Kidney tubule cell (primary cell): ENCODE results near the gene PGA5.
A peak's percentile ranks its signal among the peaks of the same experiment; 100 is the strongest.

Experiments used
- DNase-seq: peaks from one replicate; pipeline ENCODE4 v3.0.0-alpha.2; 2018; ENCODE audit warnings: low spot score

Gene PGA5

DNA sequence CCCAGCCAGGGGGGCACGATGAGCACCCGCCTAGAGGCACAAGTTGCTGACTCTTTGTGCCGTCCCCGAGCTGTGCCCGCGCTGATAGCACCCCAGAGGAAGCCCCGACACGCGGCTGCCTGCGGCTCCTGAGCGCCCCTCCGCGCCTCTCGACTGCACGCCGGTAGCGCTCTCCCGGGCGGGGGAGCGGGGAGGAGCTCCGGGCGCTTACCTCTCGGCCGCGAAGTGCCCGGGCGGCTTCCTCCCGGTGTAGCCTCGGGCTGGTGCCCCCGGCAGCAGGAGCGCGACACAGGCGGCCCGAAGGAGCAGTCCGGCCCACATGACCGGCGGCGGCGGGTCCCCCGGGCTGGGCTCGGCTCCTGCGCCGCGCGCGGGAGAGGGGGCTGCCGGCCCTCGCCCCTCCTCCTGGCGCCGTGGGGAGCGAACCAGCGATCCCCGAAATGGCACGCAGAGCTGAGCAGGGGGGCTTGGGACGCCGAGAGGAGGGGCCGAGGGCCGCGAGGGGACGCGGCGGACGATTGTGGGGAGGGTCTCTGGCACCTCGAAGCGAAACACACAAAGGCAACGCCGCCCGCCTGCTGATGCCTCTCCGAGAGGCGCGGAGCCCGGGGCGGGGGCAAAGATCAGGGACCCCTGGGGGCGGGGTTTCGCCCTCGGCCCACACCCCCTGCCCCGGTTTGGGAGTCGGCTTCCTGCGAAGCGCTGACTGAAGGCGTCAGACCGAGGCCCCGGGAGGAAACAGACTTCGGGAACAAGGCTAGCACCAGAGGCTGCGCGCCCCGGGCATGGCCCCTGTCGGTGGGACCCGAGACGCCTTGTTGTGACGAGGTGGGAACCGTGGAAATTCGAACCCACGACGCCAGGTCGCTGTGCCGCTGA lies 54.0 kb downstream of the PGA5 start, which contains the start of gene VWCE:
VWCE (minus strand) TSS at position 600 of the 879 bp plus-strand sequence; CDS start at position 321, 279 bp downstream.
- peak; percentile 70 for DNase-seq

DNA sequence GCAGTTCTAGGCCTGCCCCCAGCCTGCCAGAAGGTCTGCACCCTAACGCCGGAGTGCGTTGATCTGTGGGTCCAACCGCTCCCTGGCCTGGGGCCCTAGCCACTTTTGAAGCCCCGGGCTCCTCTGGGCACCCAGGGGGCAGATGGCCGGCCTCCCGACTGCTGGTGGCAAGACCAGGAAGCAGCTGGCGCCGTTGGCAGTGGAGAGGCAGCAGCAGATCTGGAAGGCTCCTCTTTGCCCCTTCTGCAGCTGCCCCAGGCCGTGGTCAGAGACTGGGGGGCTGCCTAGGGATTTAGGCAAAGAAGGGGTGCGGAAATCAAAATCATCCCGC lies 54.6 kb downstream of the PGA5 start:
- no peak for DNase-seq

DNA sequence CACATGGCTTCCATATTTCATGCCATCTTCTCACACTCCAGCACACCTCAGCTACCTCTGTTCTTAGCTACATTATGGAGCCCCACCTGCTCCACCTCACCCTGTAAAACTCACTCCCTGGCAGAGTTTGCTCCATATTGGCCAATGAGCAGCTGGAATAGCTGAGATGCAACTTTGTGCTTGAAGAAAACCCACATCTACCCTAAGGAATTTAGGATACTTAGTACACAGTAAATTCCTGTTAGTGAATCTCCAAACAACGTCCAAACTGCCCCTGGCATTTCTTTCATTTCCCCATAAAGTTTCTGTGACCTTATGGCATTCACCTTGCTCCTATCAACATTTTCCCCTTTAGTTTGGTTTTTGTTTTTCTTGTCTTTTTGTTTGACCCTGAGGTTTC lies 56.4 kb downstream of the PGA5 start:
- no peak for DNase-seq

DNA sequence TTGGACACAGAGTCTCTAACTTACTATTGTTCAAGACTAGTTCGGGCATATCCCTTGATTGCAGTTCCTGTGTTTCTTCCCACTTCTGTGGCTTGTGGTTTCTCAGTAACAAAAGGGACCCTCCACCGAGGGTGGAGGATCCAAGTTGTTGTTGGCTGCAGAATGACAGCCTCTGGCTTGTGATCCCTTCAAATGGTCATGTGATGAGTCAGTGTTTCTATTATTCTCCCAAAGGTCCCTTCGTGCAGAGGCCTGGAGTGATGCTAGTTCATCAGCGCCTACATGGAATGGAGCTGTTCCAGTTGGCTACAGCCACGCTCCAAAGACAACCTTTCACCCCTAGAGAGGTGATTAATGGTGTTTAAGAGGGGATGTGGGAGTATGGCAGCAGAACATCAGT lies 56.8 kb downstream of the PGA5 start:
- DNase-seq: peak; percentile 91

DNA sequence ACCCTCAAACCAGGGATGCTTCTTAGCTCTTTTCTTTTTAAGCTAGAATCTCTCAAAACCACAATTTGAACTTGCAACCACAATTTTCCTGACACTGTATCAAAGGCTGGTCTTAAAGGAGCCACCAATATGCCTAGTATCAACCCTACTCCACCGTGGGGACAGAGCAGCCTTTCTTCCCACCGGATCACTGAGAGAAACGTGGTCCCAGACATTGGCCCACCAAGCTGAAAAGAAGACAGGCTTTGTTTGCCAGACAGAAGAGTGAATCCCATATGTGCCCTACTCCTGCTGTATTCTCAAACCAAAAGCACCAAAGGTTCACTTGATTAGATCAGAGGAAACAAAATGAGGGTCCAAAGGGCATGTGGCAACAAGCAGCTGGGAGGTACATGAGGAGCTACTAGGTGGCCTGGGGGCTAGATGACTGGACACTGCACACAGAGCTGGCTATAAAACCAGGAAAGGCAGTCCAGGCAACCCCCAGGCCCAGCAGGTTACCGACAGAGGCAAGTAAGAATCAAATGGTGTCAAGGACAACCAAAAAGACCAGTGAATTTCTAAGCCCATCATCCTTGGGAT lies 57.8 kb downstream of the PGA5 start:
- no peak for DNase-seq
